Vagina (tissue), 2 donors: ENCODE measurements around the gene PIK3R5. TPM values are rescaled to one million over a fixed set of nuclear protein-coding genes. Genes with fewer than 3 reads are reported as not detected.
A peak's percentile ranks its signal among the peaks of the same experiment; 100 is the strongest.

Source experiments
- DNase-seq, 2 donors: peaks; one replicate each; pipeline ENCODE4 v3.0.0-alpha.2; 2017; ENCODE audit errors: extremely low spot score in 2 of 2
- H3K27ac ChIP-seq: fragments of 200-600 bp; sonication (generic); one replicate; pipeline ENCODE4 v1.5.1; 2019
- H3K27me3 ChIP-seq: fragments of 200-600 bp; sonication (generic); one replicate; pipeline ENCODE4 v1.5.1; 2019
- H3K36me3 ChIP-seq, 2 donors: fragments of 200-600 bp; sonication (generic); one replicate each; pipeline ENCODE4 v1.5.1; 2017 to 2019
- H3K4me1 ChIP-seq: fragments of 200-600 bp; sonication (generic); one replicate; pipeline ENCODE4 v1.5.1; 2019
- H3K4me3 ChIP-seq, 2 donors: fragments of 200-600 bp; sonication (generic); 1 replicate in 1 of 2; 2 replicates in 1 of 2; pipeline ENCODE4 v1.5.1; 2016 to 2019
- H3K9me3 ChIP-seq: fragments of 200-600 bp; sonication (generic); one replicate; pipeline ENCODE4 v1.5.1; 2019
- POLR2A ChIP-seq, 2 donors: fragments of 450-650 bp; IDR thresholded peaks; one replicate each; pipeline ENCODE4 v1.6.1; 2017; ENCODE audit warnings: antibody characterized with exemption in 2 of 2, mild to moderate bottlenecking in 2 of 2, moderate library complexity in 2 of 2
- POLR2AphosphoS5 ChIP-seq, 2 donors: sonication (generic); formaldehyde crosslinking; IDR thresholded peaks; one replicate each; pipeline ENCODE4 v1.9.0; 2017; ENCODE audit warnings: antibody characterized with exemption in 2 of 2, mild to moderate bottlenecking in 2 of 2, low read depth in 1 of 2; ENCODE audit not compliant: insufficient read depth in 1 of 2
- intact Hi-C: fragments of 100-400 bp; cut with DNase I; formaldehyde crosslinking; loops from one replicate; pipeline ENCODE4 v1.15.1; 2023
- total RNA-seq: library from RNA; depleted of rRNA; stranded (reverse); fragments of >200 nt; gene quantifications from one replicate; pipeline ENCODE4 v1.2.3, GENCODE V29; 2016
- TF ChIP-seq, protein P1 (sequence below), 3 experiments: fragments of 450-650 bp in 2 of 3; fragments of 200-600 bp in 1 of 3; sonication (generic) in 1 of 3; IDR thresholded peaks; one replicate each; pipeline ENCODE4 v1.5.1; 2017 to 2019; ENCODE audit warnings: antibody characterized with exemption in 3 of 3, mild to moderate bottlenecking in 2 of 3, moderate library complexity in 2 of 3

The PIK3R5 gene
- total RNA-seq, 1 donor from 2014 or later, result 10.6 TPM

DNA sequence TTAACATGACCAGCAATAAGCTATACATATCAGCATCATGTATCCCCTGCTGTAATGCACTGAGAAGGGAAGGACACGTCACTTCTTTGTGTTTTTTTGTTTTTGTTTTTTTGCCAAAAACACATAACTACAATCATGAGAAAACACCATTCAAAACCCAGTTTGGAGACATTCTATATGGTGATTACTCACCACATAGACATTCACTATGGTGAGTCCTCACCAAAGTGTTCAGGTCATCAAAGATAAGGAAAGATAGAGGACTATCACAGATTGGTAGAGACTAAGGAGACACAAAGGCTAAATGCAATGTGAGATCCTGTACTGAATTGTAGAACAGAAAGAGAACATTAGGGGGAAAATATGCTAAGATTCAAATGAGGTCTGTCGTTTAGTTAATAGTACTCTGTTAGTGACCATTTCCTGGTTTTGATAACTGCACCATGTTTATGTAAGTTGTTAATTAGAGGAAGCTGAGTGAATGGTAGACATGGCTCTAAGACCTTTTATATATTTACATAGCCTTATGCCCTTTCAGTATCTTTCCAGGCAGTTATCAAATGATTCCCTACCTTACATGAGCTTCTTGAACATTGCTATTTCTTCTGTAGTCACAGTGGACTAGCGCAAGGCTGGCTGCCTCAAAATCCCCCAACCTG is 46.6 kb downstream of the PIK3R5 start:
- Histone ChIP-seq H3K4me1 (no peaks in the 10 kb centered on the region), H3K9me3 (no peaks in the 10 kb centered on the region), H3K4me3 (no peak overlapping the region), H3K36me3 (no peaks in the 10 kb centered on the region), H3K27me3 (no peaks in the 10 kb centered on the region), H3K27ac (no peak overlapping the region)
- intact Hi-C loops, result no loop called here
- TF ChIP-seq POLR2A (IDR thresholded peaks at IDR 0.05) (no peak), POLR2AphosphoS5 (IDR thresholded peaks at IDR 0.05; ENCODE audit: insufficient read depth in 1 of 2, low read depth in 1 of 2) (no peak)
- TF ChIP-seq, protein P1, sequence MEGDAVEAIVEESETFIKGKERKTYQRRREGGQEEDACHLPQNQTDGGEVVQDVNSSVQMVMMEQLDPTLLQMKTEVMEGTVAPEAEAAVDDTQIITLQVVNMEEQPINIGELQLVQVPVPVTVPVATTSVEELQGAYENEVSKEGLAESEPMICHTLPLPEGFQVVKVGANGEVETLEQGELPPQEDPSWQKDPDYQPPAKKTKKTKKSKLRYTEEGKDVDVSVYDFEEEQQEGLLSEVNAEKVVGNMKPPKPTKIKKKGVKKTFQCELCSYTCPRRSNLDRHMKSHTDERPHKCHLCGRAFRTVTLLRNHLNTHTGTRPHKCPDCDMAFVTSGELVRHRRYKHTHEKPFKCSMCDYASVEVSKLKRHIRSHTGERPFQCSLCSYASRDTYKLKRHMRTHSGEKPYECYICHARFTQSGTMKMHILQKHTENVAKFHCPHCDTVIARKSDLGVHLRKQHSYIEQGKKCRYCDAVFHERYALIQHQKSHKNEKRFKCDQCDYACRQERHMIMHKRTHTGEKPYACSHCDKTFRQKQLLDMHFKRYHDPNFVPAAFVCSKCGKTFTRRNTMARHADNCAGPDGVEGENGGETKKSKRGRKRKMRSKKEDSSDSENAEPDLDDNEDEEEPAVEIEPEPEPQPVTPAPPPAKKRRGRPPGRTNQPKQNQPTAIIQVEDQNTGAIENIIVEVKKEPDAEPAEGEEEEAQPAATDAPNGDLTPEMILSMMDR (IDR thresholded peaks at IDR 0.05), result no peak
- no peak for DNase-seq

DNA sequence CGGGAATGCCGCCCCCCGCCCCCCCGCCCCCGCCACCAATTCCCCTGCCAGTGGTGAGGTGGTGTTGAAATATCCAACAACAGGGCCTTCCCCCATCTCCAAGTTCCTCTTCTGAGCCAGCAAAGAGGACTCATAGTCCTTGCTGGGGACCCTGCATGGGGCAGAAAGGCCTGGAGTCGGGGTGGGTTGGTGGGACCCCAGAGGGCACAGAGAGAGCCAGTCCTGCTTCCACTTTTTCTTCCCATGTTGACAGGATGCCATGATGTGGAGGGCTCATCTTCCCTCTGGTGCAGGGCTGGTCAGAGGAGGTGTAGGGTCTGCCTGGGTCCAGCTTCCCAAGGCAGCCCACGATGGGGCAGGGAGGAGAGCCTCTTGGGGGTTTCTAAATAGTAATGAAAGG is 49.0 kb downstream of the PIK3R5 start:
- intact Hi-C loops, result no loop called here
- TF ChIP-seq POLR2AphosphoS5 (IDR thresholded peaks at IDR 0.05; ENCODE audit: insufficient read depth in 1 of 2, low read depth in 1 of 2), result no peak
- TF ChIP-seq POLR2A (IDR thresholded peaks at IDR 0.05), result no peak
- TF ChIP-seq, protein P1 (IDR thresholded peaks at IDR 0.05), result no peak

DNA sequence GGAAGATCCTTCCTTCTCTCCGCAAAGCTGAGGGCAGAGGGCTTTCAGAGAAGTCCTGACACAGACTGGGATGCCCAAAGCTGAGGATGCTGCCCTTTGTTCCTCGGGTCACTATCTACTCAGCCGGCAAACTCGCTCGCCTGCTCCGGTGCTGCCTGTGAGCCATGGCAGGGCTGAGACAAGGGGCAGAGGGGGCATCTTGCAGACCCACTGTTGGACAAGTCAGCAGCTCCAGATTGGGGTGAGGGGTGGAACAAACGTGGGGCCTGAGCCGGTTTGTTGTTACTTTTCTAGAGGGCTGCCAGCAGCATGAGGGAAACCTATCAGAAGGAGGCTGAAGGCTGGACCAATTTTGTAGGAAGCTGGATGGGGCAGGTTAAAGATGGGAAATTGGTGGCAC is 51.0 kb downstream of the PIK3R5 start:
- H3K36me3 ChIP-seq, result no peaks in the 10 kb centered on the region
- intact Hi-C loops, result no loop called here
- no peaks in the 10 kb centered on the region for H3K27me3 ChIP-seq
- no peaks in the 10 kb centered on the region for H3K9me3 ChIP-seq
- peak in 1 of 2 donors; percentile 79 for DNase-seq
- H3K4me3 ChIP-seq, result no peak overlapping the region
- TF ChIP-seq POLR2A (IDR thresholded peaks at IDR 0.05) (no peak), POLR2AphosphoS5 (IDR thresholded peaks at IDR 0.05; ENCODE audit: insufficient read depth in 1 of 2, low read depth in 1 of 2) (no peak)
- TF ChIP-seq, protein P1 (IDR thresholded peaks at IDR 0.05), result no peak
- no peaks in the 10 kb centered on the region for H3K4me1 ChIP-seq
- H3K27ac ChIP-seq, result no peak overlapping the region

More for the DNA sequence above, 49.0 kb downstream of the PIK3R5 start:
- Histone ChIP-seq H3K9me3 (no peaks in the 10 kb centered on the region), H3K36me3 (no peaks in the 10 kb centered on the region), H3K27ac (no peak overlapping the region), H3K4me1 (no peaks in the 10 kb centered on the region), H3K4me3 (no peak overlapping the region), H3K27me3 (no peaks in the 10 kb centered on the region)
- DNase-seq, result no peak

DNA sequence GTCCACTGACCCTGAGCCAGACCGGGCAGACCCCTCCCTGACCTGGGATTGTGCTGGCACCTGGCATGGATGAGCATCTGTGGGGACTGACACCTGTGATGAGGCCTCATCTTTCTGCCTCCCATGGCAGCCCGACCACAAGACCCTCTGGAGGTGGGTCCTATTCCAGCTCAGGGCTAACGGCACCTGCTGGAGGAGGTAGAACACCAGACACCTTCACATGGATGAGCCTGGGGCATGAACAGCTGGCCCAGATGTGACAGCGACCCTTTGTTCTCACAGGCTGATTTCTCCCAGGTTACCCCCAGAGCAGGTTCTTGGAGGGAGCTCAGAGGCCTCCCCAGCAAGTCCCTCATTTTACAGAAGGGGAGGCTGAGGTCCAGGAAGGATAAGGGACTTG is 51.6 kb downstream of the PIK3R5 start:
- TF ChIP-seq, protein P1 (IDR thresholded peaks at IDR 0.05), result no peak
- TF ChIP-seq POLR2A (IDR thresholded peaks at IDR 0.05), result no peak
- no peak for TF ChIP-seq POLR2AphosphoS5 (IDR thresholded peaks at IDR 0.05; ENCODE audit: insufficient read depth in 1 of 2, low read depth in 1 of 2)
- Histone ChIP-seq H3K4me1 (no peaks in the 10 kb centered on the region), H3K9me3 (no peaks in the 10 kb centered on the region), H3K27ac (no peak overlapping the region), H3K27me3 (no peaks in the 10 kb centered on the region), H3K36me3 (no peaks in the 10 kb centered on the region), H3K4me3 (no peak overlapping the region)
- intact Hi-C loops, result no loop called here
- DNase-seq, result no peak

DNA sequence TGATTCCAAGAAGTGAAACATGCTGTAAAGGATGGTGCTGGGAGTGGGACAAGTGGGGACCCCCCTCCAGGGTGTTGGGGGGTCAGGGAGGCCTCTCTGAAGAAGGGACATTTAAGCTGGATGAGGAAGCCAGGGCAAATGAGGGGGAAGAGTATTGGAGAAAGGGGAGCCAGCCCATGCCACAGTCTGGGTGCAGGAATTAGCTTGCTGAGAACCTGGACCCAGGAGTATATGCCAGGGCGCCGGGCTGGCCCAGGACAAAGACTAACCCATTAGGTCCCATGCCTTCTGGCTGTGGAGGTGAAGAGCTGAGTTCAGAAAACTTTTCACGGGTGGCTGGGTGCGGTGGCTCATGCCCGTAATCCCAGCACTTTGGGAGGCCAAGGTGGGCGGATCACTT is 52.4 kb downstream of the PIK3R5 start:
- TF ChIP-seq, protein P1 (IDR thresholded peaks at IDR 0.05), result no peak
- TF ChIP-seq POLR2A (IDR thresholded peaks at IDR 0.05), result no peak
- no peak for TF ChIP-seq POLR2AphosphoS5 (IDR thresholded peaks at IDR 0.05; ENCODE audit: insufficient read depth in 1 of 2, low read depth in 1 of 2)
- Histone ChIP-seq H3K4me1 (no peaks in the 10 kb centered on the region), H3K27me3 (no peaks in the 10 kb centered on the region), H3K36me3 (no peaks in the 10 kb centered on the region), H3K27ac (no peak overlapping the region), H3K4me3 (no peak overlapping the region), H3K9me3 (no peaks in the 10 kb centered on the region)
- intact Hi-C loops, result no loop called here
- no peak for DNase-seq
